SK-N-SH (cell line): ENCODE measurements around the gene ZC3H18.

Experiments
- EP300 ChIP-seq, 2 experiments: IDR thresholded peaks; 2 replicates each; pipeline versions ENCODE4 v1.4.0 to v1.6.1; 2012; ENCODE audit warnings: borderline replicate concordance in 1 of 2, low read depth in 1 of 2, low read length in 1 of 2
- FOXJ3 ChIP-seq: sonication (generic); formaldehyde crosslinking; IDR thresholded peaks from 2 replicates; pipeline ENCODE4 v1.5.1; 2020; ENCODE audit warnings: mild to moderate bottlenecking, missing genetic modification reagents
- TF ChIP-seq, protein P1 (sequence below): IDR thresholded peaks from 2 replicates; pipeline ENCODE4 v1.4.0; 2012; ENCODE audit warnings: low read depth

DNA sequence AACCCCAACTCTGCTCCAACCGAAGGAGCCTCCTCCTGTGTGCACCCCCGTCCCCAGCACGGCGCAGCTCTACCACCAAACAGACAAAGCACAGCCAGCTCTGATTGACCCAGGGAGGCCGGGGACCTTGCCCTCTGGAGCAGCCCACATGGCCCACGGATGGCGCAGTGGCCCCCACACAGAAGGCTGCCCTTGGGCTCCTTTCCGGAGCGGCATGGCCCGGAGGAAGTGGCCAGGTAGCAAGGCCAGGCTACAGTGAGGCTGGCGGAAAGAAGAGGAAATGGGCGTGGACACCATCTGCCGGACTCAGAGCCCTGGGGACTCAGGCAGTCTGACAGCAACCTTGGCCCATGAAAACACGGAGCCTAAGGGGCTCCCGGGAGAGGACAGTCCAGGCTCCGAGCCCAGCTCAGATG lies 19.9 kb upstream of the ZC3H18 start:
- TF ChIP-seq FOXJ3 (CRISPR knock-in tag) = no peak
- no peak for TF ChIP-seq EP300 (IDR thresholded peaks at IDR 0.05; ENCODE audit: borderline replicate concordance in 1 of 2, low read depth in 1 of 2, low read length in 1 of 2)
- TF ChIP-seq, protein P1, sequence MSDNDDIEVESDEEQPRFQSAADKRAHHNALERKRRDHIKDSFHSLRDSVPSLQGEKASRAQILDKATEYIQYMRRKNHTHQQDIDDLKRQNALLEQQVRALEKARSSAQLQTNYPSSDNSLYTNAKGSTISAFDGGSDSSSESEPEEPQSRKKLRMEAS = no peak
